Activated CD4-positive, alpha-beta T cell treated with anti-CD3 and anti-CD28 coated beads for 36 hours (primary cell): Measurements from ENCODE around the gene RALGPS1. TPM values are rescaled to one million over a fixed set of nuclear protein-coding genes. Genes with fewer than 3 reads are reported as not detected.

Experiments
- ATAC-seq: fragments of 200-7000 bp; cut with Tn5 transposase; one replicate; pipeline ENCODE4 v1.10.0; 2021; ENCODE audit warnings: mild to moderate bottlenecking, moderate library complexity
- CTCF ChIA-PET: fragments of 350-600 bp; sonication (Branson Sonifier 250); formaldehyde crosslinking; loops from one replicate; lab custom pipeline; 2021; ENCODE audit warnings: antibody characterized with exemption; lab: Charles Lee
- POLR2A ChIA-PET: fragments of 350-600 bp; sonication (Branson Sonifier 250); formaldehyde crosslinking; loops from one replicate; lab custom pipeline; 2021; ENCODE audit warnings: antibody characterized with exemption, inconsistent platforms; lab: Charles Lee
- DNase-seq: peaks from one replicate; pipeline ENCODE4 v3.0.0-alpha.2; 2020
- H3K27ac Mint-ChIP-seq: one replicate; pipeline ENCODE4 v1.8.0; 2021; ENCODE audit warnings: mixed read lengths
- H3K27me3 Mint-ChIP-seq: one replicate; pipeline ENCODE4 v1.8.0; 2021; ENCODE audit warnings: mixed read lengths
- H3K36me3 Mint-ChIP-seq: one replicate; pipeline ENCODE4 v1.8.0; 2021; ENCODE audit warnings: low read depth, mixed read lengths
- H3K4me1 Mint-ChIP-seq: one replicate; pipeline ENCODE4 v1.8.0; 2021; ENCODE audit warnings: mixed read lengths
- H3K4me3 Mint-ChIP-seq: one replicate; pipeline ENCODE4 v1.8.0; 2021; ENCODE audit warnings: mild to moderate bottlenecking, moderate library complexity, mixed read lengths
- H3K9me3 Mint-ChIP-seq: one replicate; pipeline ENCODE4 v1.8.0; 2021; ENCODE audit warnings: low read depth, mixed read lengths
- intact Hi-C, 2 experiments: fragments of 100-400 bp; cut with DNase I in 1 of 2; cut with micrococcal nuclease in 1 of 2; formaldehyde crosslinking; loops; one replicate each; pipeline versions ENCODE4 v1.14.2 to v1.15.1; 2022 to 2024; cut with DNase I, micrococcal nuclease
- total RNA-seq, 2 experiments: library from RNA; stranded (reverse); gene quantifications; one replicate each; pipeline ENCODE4 v1.2.3, GENCODE V29; 2021

Gene RALGPS1, protein sequence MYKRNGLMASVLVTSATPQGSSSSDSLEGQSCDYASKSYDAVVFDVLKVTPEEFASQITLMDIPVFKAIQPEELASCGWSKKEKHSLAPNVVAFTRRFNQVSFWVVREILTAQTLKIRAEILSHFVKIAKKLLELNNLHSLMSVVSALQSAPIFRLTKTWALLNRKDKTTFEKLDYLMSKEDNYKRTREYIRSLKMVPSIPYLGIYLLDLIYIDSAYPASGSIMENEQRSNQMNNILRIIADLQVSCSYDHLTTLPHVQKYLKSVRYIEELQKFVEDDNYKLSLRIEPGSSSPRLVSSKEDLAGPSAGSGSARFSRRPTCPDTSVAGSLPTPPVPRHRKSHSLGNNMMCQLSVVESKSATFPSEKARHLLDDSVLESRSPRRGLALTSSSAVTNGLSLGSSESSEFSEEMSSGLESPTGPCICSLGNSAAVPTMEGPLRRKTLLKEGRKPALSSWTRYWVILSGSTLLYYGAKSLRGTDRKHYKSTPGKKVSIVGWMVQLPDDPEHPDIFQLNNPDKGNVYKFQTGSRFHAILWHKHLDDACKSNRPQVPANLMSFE
- total RNA-seq, result 1 to 10 TPM; 1.2 to 2.2 TPM

DNA sequence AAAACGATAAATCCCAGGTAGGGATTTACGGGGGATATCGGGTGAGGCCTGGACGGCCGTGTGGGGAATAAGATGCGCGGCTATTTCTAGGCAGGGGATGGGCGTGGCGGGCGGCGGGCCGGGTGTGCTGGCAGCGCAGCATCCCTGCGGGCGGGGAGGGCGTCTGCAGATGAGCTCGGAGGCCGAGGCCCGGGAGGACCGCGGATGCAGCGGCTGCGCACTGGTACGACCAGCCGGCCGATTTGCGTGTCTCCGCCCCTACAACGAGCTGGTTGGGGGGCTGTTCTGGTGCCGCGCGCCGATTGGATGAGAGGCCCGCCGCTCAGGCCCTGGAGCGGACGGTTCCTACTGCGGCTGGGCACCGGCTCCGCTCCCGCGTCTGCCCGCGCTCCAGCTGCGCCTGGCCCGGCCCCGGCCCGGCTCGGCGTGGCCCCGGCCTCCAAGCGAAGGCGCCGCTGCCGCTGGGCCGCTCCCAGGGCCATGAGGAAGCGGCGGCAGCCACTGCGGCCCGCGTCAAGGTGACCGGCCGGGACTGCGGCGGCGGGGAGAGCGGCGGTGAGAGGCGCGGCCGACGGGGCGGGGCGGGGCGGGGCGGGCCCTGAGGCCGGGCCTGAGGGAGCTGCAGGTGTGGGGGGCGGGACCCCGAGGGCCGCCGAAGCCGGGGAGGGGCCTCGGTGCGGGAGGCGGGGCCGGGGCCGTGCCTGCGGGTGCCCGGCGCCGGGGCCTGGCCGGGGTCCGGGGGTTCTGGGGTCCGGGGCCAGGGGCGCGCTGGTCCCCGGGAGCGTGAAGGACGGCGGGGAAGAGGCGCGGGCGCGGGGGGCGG, at the start of gene RALGPS1:
Gene RALGPS1 (plus strand): TSS at position 325 of the 823 bp plus-strand sequence. CDS start 47,508 bp downstream, outside the sequence.
- Mint-ChIP-seq H3K36me3 (no peaks in the 10 kb centered on the region), H3K9me3 (peaks cover 4% of the 10 kb centered on the region), H3K27me3 (peaks cover 14% of the 10 kb centered on the region), H3K4me3 (peak within 1 kb of the TSS; percentile 70), H3K4me1 (peaks cover 3% of the 10 kb centered on the region), H3K27ac (no peak within 1 kb of the TSS)
- ATAC-seq (peak; percentile 100), DNase-seq (peak; percentile 95)
- ChIA-PET CTCF (interaction anchor here (0.5 to 0.6 kb wide), 2 partner anchors 11 to 111 kb away, joined by 3 to 4 read pairs; no protein-coding TSS in a partner anchor), POLR2A (no interaction called here)
- intact Hi-C loops, result loop anchor here (1.0 to 5.0 kb wide), 9 partner anchors 54 to 803 kb away; partner anchors contain the start of genes ZBTB34 (in 2 of the 2), PTRH1 (in 1 of the 2), STXBP1 (in 1 of the 2) and TTC16 (in 1 of the 2)

DNA sequence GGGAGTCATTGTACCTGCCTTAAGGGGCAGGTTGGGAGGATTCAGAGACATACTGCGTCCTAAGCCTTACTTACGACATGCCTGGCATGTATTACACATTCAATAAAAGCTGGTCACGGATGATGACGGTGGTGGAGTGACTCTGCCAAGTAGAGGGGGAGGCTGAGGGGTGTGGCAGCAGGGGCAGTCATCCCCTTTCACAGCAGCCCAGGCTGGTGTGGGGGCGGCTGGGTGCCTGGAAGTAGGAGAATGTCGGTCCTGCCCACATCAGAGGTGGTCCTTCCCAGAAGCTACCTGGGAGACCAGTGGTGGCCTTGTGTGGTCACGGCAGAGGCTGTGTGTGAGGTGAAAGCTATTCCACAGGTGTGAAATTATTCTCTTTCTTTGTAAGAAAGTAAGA, 45.2 kb upstream of the RALGPS1 start:
- POLR2A ChIA-PET, result no interaction called here
- ATAC-seq, result no peak

DNA sequence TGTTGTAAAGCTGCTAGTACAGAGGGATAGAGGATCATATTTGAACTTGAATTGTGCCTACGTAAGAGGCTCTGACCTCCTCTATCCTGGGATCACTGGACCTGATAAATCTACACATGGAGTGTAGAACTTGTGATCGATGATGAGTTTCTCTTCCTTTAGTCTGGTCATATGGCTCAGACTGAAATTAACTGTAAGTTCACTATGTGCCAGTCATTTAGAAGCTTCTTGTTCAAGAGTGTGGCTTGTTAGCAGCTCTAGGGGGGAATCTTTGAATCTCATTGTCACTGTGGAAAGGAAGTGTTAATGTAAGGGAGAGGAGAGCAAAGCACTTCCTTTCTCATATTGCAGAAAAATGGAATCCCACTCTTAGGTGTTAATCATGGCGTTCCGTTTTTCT, 42.1 kb upstream of the RALGPS1 start:
- ChIA-PET POLR2A (interaction anchor here (0.6 kb wide), 1 partner anchor 48 kb away, joined by 4 read pairs; no protein-coding TSS in a partner anchor), CTCF (interaction anchor here (0.9 to 1.5 kb wide), 2 partner anchors 12 to 62 kb away, joined by 3 to 5 read pairs; partner anchors contain the start of gene ZBTB34)
- intact Hi-C loops, result no loop called here
- Mint-ChIP-seq H3K36me3 (peaks cover 2% of the 10 kb centered on the region), H3K9me3 (no peaks in the 10 kb centered on the region), H3K4me1 (peaks cover 29% of the 10 kb centered on the region), H3K27ac (no peak overlapping the region), H3K4me3 (no peak overlapping the region), H3K27me3 (no peaks in the 10 kb centered on the region)
- no peak for DNase-seq
- peak; percentile 63 for ATAC-seq

More for the DNA sequence above, 45.2 kb upstream of the RALGPS1 start:
- Mint-ChIP-seq H3K36me3 (peaks cover 11% of the 10 kb centered on the region), H3K4me1 (peaks cover 13% of the 10 kb centered on the region), H3K27ac (no peak overlapping the region), H3K27me3 (no peaks in the 10 kb centered on the region), H3K9me3 (no peaks in the 10 kb centered on the region), H3K4me3 (no peak overlapping the region)
- no peak for DNase-seq
- CTCF ChIA-PET, result interaction anchor here (0.6 kb wide), 1 partner anchor 51 kb away, joined by 3 read pairs; no protein-coding TSS in a partner anchor
- intact Hi-C loops, result no loop called here

DNA sequence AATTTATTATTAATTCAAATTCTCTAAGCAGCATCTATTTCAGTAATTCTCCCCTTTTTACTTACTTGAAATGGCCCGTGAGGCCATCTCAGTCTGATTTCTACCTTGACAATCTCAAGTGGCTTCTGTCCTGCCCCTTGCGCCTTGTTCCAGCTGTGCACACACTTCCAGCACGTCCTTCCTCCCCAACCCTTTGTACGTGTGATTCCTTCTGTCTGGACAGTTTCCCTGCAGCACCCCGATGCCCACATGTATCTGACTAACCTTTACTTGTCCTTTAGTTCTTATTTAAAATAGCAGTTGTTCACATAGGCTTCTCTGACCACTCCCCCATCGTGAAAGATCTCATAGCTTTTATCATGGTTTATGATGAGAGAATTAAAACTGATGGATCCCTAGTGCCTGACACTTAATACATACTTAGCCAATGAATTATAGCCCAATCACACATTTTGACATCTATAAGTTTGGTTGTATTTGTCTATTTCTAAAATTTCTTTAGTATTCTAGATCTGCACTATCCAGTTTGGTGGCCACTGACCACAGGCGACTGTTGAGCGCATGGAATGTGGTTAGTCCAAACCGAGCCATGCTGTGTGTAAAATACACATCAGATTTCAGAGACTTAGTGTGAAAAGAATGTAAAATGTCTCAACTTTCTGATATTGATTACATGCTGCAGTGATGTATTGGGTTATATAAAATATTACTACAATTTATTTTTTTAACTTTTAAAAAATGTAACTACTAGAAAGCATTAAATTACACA, 39.9 kb upstream of the RALGPS1 start:
- no peak overlapping the region for H3K27ac Mint-ChIP-seq
- H3K4me1 Mint-ChIP-seq, result peaks cover 26% of the 10 kb centered on the region
- CTCF ChIA-PET, result no interaction called here

DNA sequence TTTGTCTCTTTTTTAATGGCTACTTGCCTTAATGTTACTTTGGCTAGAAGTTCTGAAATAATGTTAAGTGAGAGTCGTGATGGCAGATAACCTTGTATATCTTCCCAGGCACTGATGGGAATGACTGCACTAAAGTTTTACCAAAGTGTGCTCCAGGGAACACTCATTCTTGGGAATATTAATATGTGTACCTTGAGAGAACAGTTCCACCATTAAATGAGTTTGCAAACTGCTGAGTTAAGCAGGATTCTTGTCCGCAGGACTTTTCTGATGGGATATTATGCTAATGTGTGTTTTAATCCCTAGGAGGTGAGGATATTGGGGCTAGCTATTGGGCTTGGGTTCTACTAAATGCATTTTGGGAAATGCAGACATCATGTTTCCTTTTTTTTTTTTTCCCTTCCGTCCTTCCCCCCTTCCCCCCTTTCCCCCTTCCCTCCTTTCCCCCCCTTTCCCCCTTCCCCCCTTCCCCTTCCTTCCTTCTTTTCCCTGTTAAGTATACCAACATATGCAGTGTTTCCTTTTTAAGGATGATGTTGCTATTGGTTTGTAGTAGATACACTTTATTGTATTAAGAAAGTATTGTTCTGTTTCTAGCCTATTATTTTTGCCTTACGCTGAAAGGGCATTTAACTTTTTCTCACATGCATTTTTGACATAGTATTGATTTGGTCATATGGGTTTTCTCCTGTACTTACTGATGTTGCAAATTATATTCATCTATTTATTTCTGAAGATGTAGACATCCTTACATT, 38.6 kb upstream of the RALGPS1 start:
- Mint-ChIP-seq H3K27me3 (no peaks in the 10 kb centered on the region), H3K9me3 (no peaks in the 10 kb centered on the region), H3K4me3 (no peak overlapping the region), H3K36me3 (peaks cover 18% of the 10 kb centered on the region), H3K27ac (no peak overlapping the region), H3K4me1 (peaks cover 26% of the 10 kb centered on the region)
- ATAC-seq (no peak), DNase-seq (no peak)
- ChIA-PET POLR2A (no interaction called here), CTCF (no interaction called here)
- intact Hi-C loops, result no loop called here

More for the DNA sequence above, 39.9 kb upstream of the RALGPS1 start:
- Mint-ChIP-seq H3K27me3 (no peaks in the 10 kb centered on the region), H3K36me3 (peaks cover 6% of the 10 kb centered on the region), H3K9me3 (no peaks in the 10 kb centered on the region), H3K4me3 (no peak overlapping the region)
- no peak for DNase-seq
- POLR2A ChIA-PET, result no interaction called here
- intact Hi-C loops, result no loop called here
- no peak for ATAC-seq

DNA sequence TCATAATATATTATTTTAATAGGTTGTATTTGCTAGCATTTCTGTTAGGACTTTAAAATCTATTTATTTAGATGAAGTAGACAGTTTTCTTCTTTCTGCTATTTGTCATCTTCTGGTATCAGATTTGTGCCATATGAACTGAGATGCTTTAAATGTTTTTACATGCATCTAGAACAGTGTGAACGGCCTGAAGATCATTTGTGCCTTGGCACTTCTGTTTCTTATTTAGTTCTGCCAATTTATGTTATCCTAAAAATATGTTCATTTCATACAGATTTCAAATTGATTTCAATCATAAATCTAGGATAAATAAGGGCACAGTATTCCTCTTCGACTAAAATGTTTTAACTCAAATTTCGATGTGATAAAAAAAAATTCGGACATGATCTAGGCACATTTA, 38.1 kb upstream of the RALGPS1 start:
- DNase-seq (no peak), ATAC-seq (no peak)
- ChIA-PET CTCF (no interaction called here), POLR2A (no interaction called here)
- Mint-ChIP-seq H3K4me3 (no peak overlapping the region), H3K27me3 (no peaks in the 10 kb centered on the region), H3K4me1 (peaks cover 26% of the 10 kb centered on the region), H3K36me3 (peaks cover 19% of the 10 kb centered on the region), H3K9me3 (no peaks in the 10 kb centered on the region), H3K27ac (no peak overlapping the region)
- intact Hi-C loops, result no loop called here

DNA sequence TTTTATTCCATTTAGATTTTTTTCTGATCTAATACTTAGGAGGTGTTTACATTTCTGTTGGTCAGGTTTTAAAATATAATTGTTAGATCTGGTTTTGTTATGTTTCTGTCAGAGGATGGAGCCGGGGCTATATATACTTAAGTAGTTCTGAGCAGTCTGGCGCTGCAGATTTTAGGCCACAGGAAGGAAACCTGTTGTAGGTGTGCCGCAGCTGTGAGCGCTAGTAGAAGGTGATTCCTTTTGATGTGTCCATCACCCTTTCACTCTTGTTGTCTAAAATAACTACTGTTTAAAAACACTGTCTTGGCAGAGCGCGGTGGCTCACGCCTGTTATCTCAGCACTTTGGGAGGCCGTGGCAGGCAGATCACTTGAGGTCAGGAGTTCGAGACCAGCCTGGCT, 37.2 kb upstream of the RALGPS1 start:
- H3K27me3 Mint-ChIP-seq, result no peaks in the 10 kb centered on the region
- no peaks in the 10 kb centered on the region for H3K9me3 Mint-ChIP-seq
- DNase-seq (no peak), ATAC-seq (no peak)
- no peak overlapping the region for H3K4me3 Mint-ChIP-seq
- CTCF ChIA-PET, result no interaction called here
- peaks cover 24% of the 10 kb centered on the region for H3K4me1 Mint-ChIP-seq
- H3K27ac Mint-ChIP-seq, result no peak overlapping the region
- POLR2A ChIA-PET, result no interaction called here
- intact Hi-C loops, result no loop called here
- H3K36me3 Mint-ChIP-seq, result peaks cover 21% of the 10 kb centered on the region

DNA sequence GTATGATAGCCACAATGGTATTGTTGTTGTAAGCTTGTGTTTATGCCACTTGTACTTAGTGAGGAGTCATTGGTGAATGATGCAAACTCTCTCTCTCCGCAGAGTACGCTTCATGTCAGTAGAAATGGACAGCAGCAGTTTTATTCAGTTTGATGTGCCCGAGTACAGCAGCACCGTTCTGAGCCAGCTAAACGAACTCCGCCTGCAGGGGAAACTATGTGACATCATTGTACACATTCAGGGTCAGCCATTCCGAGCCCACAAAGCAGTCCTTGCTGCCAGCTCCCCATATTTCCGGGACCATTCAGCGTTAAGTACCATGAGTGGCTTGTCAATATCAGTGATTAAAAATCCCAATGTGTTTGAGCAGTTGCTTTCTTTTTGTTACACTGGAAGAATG, 35.3 kb upstream of the RALGPS1 start:
- ChIA-PET POLR2A (no interaction called here), CTCF (no interaction called here)
- Mint-ChIP-seq H3K4me3 (no peak overlapping the region), H3K4me1 (peaks cover 18% of the 10 kb centered on the region), H3K27me3 (no peaks in the 10 kb centered on the region), H3K9me3 (no peaks in the 10 kb centered on the region), H3K36me3 (peaks cover 21% of the 10 kb centered on the region), H3K27ac (no peak overlapping the region)
- no peak for DNase-seq
- ATAC-seq, result no peak
- intact Hi-C loops, result no loop called here

DNA sequence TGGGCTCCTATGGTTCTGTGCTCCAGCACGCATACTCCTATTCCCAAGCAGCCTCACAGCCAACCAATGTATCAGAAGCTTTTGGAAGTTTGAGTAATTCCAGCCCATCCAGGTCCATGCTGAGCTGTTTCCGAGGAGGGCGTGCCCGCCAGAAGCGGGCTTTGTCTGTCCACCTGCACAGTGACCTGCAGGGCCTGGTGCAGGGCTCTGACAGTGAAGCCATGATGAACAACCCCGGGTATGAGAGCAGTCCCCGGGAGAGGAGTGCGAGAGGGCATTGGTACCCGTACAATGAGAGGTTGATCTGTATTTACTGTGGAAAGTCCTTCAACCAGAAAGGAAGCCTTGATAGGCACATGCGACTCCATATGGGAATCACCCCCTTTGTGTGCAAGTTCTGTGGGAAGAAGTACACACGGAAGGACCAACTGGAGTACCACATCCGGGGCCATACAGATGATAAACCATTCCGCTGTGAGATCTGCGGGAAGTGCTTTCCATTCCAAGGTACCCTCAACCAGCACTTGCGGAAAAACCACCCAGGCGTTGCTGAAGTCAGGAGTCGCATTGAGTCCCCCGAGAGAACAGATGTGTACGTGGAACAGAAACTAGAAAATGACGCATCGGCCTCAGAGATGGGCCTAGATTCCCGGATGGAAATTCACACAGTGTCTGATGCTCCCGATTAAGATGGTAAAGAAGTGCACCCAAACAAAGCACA, 34.2 kb upstream of the RALGPS1 start:
- H3K4me3 Mint-ChIP-seq, result no peak overlapping the region
- peaks cover 21% of the 10 kb centered on the region for H3K36me3 Mint-ChIP-seq
- ATAC-seq, result no peak
- no peak overlapping the region for H3K27ac Mint-ChIP-seq
- POLR2A ChIA-PET, result no interaction called here
- DNase-seq, result no peak
- no peaks in the 10 kb centered on the region for H3K9me3 Mint-ChIP-seq
- intact Hi-C loops, result no loop called here
- H3K4me1 Mint-ChIP-seq, result peaks cover 18% of the 10 kb centered on the region
- H3K27me3 Mint-ChIP-seq, result no peaks in the 10 kb centered on the region
- CTCF ChIA-PET, result no interaction called here

DNA sequence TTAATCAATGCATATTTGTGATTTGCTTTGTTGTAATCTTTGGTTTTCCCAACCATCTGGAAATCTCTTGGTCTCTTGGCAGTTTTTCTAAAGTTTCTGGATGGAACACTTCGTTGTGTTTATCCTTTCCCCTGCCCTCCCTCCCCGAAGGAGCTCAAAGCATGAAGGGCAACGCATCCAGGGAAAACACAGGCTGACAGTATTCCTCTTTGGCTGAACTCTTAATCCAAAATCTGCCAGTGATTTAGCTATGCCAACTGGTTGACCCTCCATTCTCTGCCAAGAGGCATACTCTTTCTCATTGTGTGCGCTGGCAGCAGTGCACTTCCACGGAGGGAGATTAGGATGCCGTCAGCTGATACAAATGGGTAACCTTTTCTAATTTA, 33.6 kb upstream of the RALGPS1 start:
- intact Hi-C loops, result no loop called here
- Mint-ChIP-seq H3K27ac (no peak overlapping the region), H3K4me3 (no peak overlapping the region), H3K4me1 (peaks cover 15% of the 10 kb centered on the region), H3K36me3 (peaks cover 21% of the 10 kb centered on the region), H3K27me3 (no peaks in the 10 kb centered on the region), H3K9me3 (no peaks in the 10 kb centered on the region)
- DNase-seq, result no peak
- ChIA-PET CTCF (no interaction called here), POLR2A (no interaction called here)
- no peak for ATAC-seq
